HG03565 (cell line): ENCODE measurements around the gene GPC5.
"Not testable (repeated sequence)": the region's sequence is repeated elsewhere in the genome, so short reads cannot be mapped to it uniquely, and the experiment has no call there.

Source experiments
- ATAC-seq: cut with Tn5 transposase; IDR thresholded peaks from one replicate; pipeline ENCODE4 v1.9.1; 2021; ENCODE audit warnings: mild to moderate bottlenecking, moderate library complexity; ENCODE audit not compliant: unreplicated experiment

GPC5 gene

DNA sequence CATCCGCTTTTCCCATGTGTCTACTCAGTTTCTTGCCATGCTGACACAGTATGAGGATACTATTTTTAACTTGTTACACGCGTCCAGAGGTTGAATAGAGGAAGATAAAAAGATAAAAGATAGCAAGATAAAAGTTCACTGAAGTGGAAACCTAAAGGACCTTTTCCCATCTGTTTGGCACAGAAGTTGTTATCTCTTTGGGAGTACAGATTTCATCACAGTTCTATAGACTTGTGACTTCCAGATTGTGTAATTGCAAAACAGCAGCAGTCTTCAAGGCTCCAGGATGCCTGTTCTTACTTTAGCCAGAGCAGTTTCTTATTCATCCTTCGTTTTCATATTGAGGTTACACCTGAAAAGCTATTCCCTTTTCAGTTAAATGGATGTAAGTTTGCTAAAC, 369.2 kb downstream of the GPC5 start:
- no peak for ATAC-seq

DNA sequence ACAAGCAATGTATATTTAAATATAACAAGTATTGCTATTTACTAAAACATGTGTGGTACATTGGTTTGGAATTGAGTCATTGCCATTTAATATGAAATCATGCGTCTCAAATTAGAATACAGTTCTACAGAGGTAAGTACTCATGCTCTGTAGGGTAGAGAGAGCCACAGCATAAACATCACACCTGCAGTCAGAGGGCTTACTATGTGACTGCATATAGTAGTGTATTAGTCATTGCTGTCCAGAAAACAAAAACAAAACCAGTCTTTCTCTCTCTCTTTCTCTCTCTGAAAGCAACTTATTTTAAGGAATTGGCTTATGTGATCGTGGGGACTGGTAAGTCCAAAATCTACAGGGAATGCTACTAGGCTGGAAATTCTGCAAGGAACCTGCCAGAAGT, 370.3 kb downstream of the GPC5 start:
- ATAC-seq: no peak

DNA sequence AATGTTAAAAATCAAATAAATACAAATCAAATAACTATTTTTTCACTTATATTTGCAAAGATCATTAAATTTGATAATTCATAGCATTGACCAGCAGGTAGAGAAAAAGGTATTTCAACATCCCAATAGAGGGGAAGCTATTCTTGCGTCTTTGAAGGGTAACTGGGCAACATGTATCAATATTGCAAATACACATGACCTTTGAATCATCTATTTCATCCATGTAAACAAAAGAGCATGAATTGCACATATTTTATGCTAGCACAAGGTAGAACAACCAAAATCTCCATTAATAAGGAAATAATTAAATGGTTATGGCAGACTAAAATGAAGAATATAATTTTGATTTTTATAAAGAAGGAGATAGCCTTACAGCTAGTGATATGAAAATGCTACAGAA, 372.8 kb downstream of the GPC5 start:
- no peak for ATAC-seq

DNA sequence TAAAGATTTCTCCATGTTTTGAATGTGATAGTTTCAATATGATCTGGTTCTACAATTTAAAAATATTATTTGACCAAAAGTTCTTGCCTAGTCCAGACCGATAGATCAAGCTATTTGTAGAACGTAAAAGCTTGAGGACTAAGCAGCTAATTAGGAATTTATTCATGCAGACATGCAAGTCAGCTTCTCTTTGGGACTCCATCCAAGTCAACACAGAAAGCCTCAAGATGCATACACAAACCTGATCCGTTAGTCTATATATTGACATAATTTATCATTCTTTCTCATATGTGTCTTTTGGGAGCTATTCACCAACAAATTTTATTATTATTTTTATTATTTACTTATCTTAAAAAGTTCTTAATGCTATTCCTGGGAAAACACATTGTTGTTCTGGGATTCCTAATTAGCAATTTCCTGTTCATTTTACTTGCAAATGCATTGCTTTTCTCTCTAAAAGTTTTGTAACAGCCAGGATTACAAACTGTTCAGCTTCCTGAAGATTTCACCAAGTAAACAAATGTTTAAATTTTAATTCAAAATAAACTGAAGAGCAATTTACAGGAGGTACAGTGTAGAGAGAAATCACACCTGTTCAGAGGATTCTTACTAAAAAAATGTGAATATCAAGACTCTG, 375.3 kb downstream of the GPC5 start:
- ATAC-seq: no peak

DNA sequence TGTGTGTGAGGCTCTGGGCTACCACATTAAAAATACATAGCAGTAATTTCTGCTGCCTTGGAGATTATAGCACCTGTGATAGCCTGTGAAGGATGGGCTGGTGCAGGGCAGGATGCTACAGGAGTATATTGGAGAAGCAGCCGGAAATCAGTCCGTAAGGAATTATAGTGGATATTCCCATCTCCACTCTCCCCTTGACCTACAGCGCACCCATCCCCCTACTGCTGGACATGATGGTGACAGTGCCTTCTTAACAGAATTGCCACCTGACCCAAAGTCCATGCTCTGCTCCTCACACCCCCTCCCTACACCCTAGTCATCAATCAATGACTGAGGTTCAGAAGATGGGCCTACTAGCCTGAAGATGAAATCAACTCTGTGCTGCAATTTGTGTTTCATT, 376.0 kb downstream of the GPC5 start:
- no peak for ATAC-seq

DNA sequence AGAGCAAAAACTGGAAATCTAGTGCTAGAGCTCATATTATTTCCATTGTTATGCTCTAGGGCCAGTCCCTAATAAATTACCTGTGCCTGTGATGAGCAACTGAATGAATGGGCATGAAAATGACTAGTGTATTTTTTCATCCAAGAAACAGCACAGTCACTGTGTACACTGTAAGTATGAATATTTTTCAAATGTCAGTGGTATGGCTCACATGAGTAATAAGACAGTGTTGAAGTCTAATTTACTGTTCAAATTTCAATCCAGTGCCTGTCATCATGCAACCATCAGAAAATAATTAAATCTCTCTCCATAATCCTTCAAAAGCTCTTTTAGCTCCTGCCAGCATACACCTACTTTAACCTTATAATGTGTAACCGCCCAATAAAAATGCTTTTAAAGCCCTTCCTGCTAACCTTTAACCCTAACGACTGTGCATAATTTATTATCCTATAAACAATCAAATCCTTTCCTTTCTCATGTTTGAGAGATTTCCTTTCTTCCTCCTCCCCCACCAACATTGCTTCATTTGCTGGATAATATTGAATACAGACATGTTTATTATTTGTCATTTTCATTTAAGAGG, 378.3 kb downstream of the GPC5 start:
- ATAC-seq: no peak

DNA sequence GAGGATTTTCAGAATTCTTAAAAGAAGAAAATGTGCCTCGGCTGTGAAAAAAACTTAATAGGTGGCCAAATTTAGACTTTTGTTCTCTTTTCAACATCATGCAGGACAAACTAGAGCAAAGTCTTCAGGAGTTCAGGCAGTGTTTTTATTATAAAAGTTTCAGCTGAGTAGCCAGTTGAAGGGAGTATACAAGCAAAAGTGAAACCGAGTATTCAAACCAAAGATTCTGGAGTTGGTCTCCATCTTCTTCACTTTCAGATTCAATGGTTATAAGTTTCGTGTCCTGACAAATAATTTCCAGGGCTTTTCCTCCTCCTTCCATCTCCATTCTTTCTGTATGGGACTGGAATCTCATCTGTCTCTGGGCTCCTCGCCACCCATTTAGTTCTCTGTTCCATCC, 379.7 kb downstream of the GPC5 start:
- no peak for ATAC-seq

DNA sequence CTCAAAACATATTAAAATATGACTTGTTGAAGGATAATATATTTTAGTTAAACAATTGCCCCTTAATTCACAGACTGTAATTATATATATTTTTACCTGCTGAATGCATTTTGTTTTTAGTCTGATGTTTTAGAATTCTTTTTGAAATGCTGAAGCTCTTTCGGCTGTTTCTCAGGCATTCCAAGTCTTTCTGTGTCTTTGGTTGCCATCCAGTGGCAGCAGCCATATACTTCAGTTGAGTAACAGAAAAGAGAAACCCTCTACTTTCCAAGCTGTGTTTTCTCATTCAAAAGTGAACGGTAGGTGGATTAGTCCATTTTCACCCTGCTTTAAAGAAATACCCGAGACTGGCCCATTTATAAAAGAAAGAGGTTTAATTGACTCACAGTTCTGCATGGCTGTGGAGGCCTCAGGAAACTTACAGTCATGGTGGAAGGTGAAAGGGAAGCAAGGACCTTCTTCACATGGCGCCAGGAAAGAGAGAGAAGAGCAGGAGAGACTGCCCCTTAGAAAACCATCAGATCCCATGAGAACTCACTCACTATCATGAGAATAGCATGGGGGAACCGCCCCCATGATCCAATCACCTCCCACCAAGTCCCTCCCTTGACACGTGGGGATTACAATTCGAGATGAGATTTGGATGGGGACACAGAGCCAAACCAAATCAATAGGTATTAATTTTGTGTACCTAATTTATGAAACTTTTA, 383.7 kb downstream of the GPC5 start:
- ATAC-seq: not testable (repeated sequence)

DNA sequence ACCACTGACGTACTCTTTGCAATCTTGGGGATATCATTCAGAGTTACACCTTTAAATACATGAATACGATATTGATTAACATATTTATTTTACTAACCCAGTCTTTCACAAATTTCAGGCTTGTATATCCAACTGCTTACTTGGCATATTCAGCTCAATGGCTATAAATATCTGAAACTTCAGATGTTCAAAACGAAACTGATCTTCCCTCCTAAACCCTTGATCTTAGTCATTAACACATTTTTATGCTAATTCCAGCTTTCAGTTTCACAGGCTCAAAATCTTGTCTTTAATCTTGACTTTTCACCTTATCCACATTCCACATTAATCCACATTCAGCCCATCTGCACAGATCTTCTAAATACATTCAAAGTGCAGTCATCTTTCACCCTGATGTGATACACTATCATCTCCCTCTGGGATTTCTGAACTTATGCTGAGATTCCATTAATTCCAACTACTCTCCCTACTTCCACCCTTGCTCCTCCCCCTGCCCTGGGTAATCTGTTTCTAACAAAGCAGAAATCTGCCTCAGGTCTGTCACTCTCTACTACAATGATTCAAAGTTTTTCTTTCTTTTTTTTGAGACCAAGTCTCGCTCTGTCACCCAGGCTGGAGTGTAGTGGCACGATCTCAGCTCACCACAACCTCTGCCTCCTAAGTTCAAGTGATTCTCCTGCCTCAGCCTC, 387.2 kb downstream of the GPC5 start:
- ATAC-seq: peak; percentile 90

DNA sequence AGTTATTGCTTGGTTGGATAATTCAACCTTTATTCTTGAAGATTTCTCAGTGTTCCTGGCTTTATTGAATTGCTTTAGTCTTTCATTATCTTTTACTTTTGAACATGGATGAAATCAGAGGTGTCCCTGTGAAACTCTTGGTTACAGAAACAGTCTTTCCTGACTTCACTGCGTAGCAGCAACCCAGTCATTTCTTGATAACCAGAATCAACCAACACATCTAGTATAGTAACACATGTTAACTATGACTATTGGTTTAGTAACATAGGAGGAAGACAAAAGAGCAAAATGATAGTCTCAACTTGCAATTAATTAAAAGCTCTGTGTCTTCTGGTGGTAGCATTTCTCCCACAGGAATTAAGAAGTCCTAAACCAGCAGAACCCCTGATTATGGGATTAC, 393.6 kb downstream of the GPC5 start:
- ATAC-seq: no peak

DNA sequence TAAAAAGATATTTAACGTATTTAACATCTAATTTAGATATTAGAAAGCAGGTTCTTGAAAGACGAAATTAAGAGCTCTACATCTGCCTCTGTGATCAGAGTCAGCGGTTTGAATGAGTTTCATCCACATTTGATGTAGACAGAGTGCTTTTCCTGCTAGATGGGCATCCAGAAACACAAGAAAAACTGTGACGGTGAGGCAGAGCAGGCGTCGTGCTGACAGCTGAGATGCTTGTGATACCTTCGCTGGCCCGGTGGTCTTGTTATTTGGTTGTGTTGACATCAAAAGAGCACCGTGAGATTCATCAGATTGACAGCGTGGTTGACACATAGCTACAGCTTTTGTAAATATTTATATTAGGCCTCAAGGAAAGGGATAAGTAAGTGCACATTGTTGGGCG, 399.1 kb downstream of the GPC5 start:
- no peak for ATAC-seq

DNA sequence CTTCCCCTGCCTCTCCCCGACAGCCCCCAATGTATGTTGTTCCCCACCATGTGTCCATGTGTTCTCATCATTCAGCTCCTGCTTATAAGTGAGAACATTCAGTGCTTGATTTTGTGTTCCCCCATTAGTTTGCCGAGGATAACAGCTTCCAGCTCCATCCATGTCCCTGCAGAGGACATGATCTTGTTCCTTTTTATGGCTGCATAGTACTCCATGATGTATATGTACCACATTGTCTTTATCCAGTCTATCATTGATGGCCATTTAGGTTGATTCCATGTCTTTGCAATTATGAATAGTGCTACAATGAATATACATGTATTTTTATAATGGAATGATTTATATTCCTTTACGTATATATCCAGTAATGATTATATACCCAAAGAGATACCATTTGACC, 399.9 kb downstream of the GPC5 start:
- not testable (repeated sequence) for ATAC-seq

DNA sequence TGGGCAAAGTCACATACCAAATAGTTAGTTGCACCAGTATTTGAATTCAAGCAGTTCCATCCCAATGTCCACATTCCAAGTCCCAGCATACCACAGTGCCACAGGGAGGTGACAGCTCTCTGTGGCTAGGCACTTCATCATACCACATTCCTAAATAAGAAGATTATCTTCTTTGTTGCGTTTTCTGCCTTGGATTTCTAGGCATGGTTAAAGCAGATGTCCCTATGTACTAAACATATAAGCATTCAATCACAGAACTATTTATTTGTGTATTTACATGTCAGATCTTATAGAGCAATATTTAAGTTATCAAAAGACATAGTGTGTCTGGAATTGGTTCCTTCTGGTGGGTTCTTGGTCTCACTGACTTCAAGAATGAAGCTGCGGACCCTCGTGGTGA, 403.4 kb downstream of the GPC5 start:
- ATAC-seq: not testable (repeated sequence)

DNA sequence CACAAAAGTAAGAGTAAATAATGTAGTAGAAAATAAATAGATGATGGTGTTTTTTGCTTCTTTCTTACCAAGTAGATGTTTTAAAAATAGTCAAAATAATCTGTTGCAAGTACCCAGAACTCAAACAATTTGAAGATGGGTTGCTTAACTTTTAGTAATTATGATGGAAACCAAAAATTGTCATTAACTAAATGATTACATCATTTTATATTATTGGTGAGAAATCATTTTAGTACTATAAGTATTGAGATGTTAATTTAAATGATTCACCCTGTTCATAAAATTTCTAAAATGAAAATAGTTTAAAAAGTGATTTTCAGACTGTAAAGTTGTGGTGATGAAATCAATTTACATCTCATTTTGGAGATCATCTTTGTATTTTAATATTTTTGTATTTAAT, 404.5 kb downstream of the GPC5 start:
- no peak for ATAC-seq

DNA sequence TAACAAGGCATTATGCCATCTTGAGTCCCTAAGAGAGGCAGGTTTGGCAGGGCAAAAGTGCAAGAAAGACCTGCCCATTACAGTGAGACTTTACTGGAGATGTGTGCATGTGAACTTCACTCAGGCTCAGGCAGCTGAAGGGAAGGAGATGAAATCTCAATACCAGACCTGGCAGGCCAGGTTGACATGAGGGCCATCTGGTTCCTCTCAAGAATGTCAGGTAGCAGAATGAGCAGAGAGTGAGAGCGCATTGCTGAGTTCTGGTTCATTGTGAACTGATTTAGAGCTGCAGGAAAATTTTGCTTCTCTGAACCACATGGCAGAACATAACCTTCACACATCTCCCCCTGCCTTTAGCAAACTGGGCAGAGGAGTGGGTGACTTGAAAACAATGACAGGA, 406.3 kb downstream of the GPC5 start:
- no peak for ATAC-seq

DNA sequence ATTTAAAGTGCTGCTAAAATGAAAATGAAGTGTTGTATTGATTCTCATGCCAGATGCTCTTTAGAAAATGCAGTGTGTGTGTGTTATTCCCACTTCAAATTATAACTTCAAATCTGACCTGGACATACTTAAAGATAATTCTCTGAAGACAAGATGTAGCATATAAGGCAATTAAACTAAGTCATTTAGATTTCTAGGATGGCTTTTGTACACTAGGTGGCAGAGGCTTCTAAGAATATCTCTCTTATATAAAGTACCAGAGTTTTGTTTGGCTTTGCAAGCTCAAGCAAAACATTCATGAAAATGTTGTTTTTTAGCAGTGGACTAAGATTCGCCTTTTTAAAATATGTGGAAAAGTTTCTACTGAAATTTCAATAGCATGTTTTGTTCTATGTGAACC, 407.2 kb downstream of the GPC5 start:
- no peak for ATAC-seq

DNA sequence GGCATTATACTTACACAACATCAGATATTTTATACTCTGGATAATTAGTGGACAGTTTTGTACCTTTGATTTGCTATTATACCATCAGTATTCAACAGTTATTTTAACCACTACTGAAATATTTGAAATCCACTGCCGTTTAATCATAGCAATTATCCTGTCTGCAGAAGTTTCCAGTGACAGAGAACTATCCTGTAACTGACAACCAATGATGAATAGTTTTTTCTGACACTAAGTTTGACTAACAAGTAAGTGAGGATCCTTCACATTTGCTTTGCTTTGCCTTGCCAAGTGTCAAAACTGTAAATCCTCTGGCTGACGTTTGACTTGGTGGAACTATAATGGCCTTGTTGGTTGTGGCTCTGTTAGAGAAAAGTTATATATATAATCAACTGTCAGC, 410.7 kb downstream of the GPC5 start:
- ATAC-seq: no peak

DNA sequence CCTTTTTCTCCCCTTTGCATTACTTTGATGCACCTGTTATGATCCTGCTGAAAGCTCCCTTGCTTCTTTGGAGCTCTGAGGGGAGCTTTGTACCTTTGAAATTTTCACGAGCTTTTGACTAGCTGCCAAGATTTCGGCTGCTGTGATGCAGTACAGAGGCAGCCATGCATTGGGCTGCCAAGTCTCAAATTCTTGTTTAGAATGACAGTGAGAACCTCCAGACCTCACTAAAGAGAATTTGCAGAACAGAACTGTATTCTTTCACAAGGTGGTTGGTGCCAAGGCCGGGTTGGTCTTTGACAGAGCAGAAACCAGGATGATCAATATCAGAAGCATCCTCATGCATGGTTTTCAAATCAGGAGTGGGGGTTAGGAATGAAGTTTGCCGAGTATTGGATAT, 414.8 kb downstream of the GPC5 start:
- no peak for ATAC-seq

DNA sequence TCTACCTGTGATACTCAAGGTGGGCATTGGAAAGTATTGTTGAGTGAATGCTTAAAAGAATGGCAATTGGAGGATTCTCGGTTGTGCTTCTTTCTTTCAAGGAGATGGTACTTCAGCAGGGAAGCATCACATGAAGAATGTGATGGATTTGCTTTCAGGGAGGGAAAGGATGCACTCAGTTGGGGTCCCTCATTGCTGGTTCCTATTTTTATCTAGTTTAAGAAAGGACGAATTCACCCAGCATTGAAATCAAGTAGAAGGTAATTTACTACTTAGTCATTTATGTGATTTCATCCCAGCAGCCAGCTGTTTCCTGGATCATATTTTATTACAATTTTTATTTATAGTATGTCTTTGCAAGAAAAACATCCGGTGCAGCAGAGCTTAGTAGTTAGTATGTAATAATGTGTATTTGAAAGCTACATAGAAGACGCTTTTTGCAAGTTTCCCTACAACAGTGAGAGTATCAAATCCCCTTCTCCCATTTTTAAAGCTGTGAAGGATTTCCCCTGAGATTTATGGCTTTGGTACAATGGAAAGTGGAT, 417.9 kb downstream of the GPC5 start:
- ATAC-seq: no peak

DNA sequence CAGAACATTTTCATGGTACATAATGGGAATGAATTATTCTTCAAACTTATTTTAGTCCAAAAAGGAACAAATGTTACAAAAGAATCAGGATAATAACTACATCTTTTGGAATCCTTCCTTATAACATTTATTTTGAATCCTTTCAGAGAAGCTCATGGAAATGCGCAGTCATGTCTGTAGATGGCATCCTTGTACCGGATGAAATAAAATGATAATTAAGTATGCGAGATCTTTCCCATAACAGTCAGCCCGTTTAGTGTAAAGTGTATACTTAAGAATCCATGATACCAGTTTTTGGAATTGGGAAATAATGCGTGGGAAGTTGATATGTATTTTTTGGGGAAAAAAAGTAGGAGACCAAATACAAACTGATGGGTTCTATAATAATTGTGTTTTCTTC, 418.8 kb downstream of the GPC5 start:
- no peak for ATAC-seq

DNA sequence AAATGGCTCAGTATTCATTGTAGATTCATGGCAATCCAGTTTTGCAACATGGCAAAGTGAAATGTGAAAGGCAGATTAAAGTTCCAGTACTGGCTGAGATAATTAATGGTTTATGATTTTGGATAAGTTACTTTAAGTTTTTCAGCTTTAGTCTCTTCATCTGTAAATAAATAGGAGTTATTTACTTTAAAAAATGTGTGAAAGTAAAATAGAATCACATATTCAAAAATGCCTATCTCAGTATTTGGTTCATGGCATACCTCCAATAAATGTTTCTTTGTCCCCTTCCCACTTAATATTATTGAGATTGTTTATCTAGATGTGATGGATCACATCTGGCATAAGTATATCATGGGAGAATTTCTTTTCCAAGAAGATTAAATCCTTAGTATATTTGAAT, 426.0 kb downstream of the GPC5 start:
- ATAC-seq: no peak

DNA sequence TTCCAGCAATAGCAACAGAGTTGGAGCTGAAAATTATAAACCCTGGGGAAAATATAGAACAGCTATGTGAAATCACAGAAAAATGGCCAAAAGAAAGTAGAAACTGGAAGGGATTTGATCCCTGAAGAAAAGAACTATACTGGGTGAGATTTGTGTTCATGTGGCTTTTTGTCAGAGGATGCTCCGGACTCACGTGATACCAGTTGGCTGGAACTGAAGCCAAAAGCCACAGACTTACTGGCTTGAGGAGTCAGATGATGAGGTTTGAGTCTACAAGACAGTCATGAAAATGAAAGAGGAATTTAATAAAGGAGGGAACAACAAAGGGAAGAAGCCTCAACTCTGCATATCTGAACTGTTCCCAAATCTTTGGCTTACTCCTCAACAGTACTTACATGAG, 427.1 kb downstream of the GPC5 start:
- no peak for ATAC-seq
